Measurements from ENCODE around the gene ITGB8.

Gene ITGB8

GRCh38 chr7:20343941-20344340 lies 13.2 kb downstream of the ITGB8 start:
- no peak for DNase-seq

- no peak for DNase-seq
Observed at GRCh38 chr7:20344396-20344795, 13.7 kb downstream of the ITGB8 start.

- DNase-seq: no peak
Observed at GRCh38 chr7:20346577-20346976, 15.9 kb downstream of the ITGB8 start.

- no peak for DNase-seq
Observed at GRCh38 chr7:20347680-20348079, 17.0 kb downstream of the ITGB8 start.

- DNase-seq: no peak
Observed at GRCh38 chr7:20348125-20348807, 17.6 kb downstream of the ITGB8 start.

- no peak for DNase-seq
Observed at GRCh38 chr7:20350518-20350951, 19.8 kb downstream of the ITGB8 start.

- no peak for DNase-seq
Observed at GRCh38 chr7:20350996-20351692, 20.4 kb downstream of the ITGB8 start.

- DNase-seq: no peak
Observed at GRCh38 chr7:20351901-20352300, 21.2 kb downstream of the ITGB8 start.

GRCh38 chr7:20352573-20353306 lies 22.0 kb downstream of the ITGB8 start:
- no peak for DNase-seq

GRCh38 chr7:20354610-20355528 lies 24.2 kb downstream of the ITGB8 start:
- DNase-seq: no peak

GRCh38 chr7:20358106-20358505 lies 27.4 kb downstream of the ITGB8 start:
- DNase-seq: no peak

- no peak for DNase-seq
Observed at GRCh38 chr7:20358762-20359282, 28.1 kb downstream of the ITGB8 start.

GRCh38 chr7:20359341-20359963 lies 28.8 kb downstream of the ITGB8 start:
- no peak for DNase-seq

GRCh38 chr7:20362574-20363253 lies 32.0 kb downstream of the ITGB8 start:
- DNase-seq: no peak

- no peak for DNase-seq
Observed at GRCh38 chr7:20364571-20365196, 34.0 kb downstream of the ITGB8 start.

GRCh38 chr7:20365486-20365885 lies 34.8 kb downstream of the ITGB8 start:
- DNase-seq: no peak

- no peak for DNase-seq
Observed at GRCh38 chr7:20374399-20374798, 43.7 kb downstream of the ITGB8 start.

- DNase-seq: no peak
Observed at GRCh38 chr7:20376796-20377195, 46.1 kb downstream of the ITGB8 start.

- no peak for DNase-seq
Observed at GRCh38 chr7:20381406-20382034, 50.8 kb downstream of the ITGB8 start.

GRCh38 chr7:20383351-20383750 lies 52.7 kb downstream of the ITGB8 start:
- DNase-seq: no peak

Measured in NCI-H510A (cell line).